Choroid plexus epithelial cell (primary cell): ENCODE data around the gene MLC1.

Source experiments
- DNase-seq: peaks from one replicate; pipeline ENCODE4 v3.0.0-alpha.2; 2010; ENCODE audit warnings: low read depth
- H3K4me3 ChIP-seq: 2 replicates; pipeline ENCODE4 v1.5.1; 2011; ENCODE audit warnings: low read depth, mild to moderate bottlenecking, control low read depth, low read length, moderate library complexity
- TF ChIP-seq, protein P1 (sequence below): conservative IDR thresholded peaks from 2 replicates; pipeline ENCODE4 v1.5.1; 2011; ENCODE audit warnings: low read depth, mild to moderate bottlenecking, control low read depth, inconsistent platforms, low read length, moderate library complexity

MLC1 gene

DNA sequence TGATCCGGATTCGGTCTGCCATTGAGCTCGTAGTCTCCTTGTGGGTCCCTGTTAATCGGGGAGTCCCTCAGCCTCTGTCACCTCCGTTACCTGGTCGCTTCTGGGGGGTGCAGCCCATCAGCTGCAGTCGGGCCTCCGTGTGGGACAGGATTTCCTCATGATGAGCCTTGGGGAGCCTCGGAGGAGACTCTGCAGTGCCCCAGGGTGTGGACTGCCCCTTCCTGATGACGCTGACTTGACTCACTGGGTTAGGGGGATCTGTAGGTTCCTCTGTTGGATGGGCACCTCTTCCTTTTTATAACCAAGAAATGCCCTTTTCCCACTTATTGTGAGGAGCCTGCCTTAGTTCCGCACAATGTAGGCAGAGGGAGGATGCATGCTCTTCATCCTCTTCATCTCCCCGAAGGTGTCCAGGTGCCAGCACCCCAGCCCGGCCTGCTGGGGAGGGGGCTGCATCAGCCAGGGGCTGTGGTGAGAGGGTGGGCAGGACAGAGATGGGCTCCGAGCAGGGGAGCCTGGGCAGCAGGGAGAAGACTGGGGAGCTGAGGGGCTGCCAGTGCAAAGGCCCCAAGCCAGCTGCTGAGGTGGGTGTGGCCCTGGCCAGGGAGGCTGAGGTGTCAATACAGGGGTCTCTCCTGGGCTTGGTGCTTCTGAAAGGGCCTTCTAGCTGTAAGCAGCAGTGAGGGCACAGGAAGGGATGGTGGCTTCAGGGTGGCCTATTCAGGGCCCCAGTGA lies 13.6 kb downstream of the MLC1 start:
- no peak for DNase-seq
- H3K4me3 ChIP-seq = no peak overlapping the region
- TF ChIP-seq, protein P1, sequence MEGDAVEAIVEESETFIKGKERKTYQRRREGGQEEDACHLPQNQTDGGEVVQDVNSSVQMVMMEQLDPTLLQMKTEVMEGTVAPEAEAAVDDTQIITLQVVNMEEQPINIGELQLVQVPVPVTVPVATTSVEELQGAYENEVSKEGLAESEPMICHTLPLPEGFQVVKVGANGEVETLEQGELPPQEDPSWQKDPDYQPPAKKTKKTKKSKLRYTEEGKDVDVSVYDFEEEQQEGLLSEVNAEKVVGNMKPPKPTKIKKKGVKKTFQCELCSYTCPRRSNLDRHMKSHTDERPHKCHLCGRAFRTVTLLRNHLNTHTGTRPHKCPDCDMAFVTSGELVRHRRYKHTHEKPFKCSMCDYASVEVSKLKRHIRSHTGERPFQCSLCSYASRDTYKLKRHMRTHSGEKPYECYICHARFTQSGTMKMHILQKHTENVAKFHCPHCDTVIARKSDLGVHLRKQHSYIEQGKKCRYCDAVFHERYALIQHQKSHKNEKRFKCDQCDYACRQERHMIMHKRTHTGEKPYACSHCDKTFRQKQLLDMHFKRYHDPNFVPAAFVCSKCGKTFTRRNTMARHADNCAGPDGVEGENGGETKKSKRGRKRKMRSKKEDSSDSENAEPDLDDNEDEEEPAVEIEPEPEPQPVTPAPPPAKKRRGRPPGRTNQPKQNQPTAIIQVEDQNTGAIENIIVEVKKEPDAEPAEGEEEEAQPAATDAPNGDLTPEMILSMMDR = no peak

- TF ChIP-seq, protein P1 = no peak
- DNase-seq = no peak
- H3K4me3 ChIP-seq = no peak overlapping the region
These were observed 14.9 kb downstream of the MLC1 start for GRCh38 chr22:50070366-50070765.

DNA sequence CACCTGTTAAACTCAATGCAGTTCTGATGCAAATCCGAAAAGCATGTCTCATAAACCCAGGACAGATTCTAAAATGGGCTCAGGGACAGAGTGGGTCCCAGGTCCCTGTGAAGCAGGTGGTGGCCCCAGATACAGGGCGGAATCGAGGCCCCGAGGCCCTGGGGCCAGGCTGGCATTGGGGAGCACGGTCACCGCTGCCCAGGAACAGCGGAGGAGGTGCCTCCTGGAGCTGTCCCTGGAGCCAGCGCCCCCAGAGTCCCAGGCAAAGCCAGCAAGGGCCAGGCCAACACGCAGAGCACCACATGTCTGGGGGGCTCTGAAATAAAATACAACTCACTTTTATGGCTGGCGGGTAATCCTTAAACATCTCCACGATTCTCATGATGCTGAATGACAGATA lies 17.1 kb downstream of the MLC1 start:
- TF ChIP-seq, protein P1 = no peak
- no peak for DNase-seq
- H3K4me3 ChIP-seq = no peak overlapping the region

- no peak for DNase-seq
- H3K4me3 ChIP-seq = no peak overlapping the region
- TF ChIP-seq, protein P1 = no peak
These were observed 18.0 kb downstream of the MLC1 start for GRCh38 chr22:50067244-50067643.

DNA sequence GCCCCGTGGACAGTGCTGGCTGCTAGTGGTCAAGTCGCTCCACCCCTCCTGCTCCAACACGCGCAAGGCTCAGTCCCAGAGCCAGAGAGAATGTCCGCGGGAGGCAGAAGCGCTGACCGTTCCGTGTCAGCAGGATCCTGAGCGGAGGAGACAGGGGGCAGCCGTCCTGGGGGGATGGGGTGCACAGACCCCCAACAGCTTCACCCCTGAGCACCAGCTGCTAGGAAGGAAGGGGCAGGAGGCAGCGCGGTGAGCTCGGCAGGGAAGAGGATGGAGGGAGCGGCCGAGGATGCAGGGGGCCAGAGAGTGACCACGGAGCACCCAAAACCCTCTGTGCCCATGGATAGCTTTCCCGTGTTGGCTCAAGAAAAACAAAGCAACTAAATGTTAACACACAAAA lies 20.8 kb downstream of the MLC1 start:
- H3K4me3 ChIP-seq = no peak overlapping the region
- TF ChIP-seq, protein P1 = no peak
- no peak for DNase-seq

DNA sequence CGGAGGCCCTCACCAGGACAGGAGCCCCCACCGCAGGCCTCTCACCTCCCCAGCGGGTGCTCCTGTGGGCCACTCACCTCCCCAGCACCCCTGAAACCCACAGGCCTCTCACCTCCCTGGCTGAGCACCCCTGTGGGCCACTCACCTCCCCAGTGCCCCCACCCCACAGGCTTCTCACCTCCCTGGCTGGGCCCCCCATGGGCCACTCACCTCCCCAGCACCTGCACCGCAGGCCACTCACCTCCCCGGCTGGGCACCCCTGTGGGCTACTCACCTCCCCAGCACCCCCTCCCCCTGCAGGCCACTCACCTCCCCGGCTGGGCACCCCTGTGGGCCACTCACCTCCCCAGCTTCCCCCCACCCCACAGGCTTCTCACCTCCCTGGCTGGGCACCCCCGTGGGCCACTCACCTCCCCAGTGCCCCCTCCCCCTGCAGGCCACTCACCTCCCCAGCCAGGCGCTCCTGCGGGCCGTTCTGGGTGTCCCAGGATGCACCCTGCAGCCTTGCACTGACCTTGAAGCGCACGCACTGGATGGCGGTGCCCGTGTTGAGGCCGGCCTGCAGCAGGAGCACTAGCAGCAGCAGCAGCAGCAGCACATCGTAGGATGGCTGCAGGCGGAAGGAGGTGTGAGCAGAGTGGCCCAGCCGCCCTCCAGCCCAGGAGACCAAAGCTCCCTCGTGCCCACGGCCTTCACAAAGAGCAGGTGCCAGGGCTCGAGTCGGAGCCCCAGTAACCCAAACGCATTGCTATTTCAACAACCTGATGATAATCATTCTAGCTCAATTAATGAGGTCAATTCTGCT lies 21.4 kb downstream of the MLC1 start:
- no peak overlapping the region for H3K4me3 ChIP-seq
- TF ChIP-seq, protein P1 = no peak
- DNase-seq = no peak
